Stimulated activated CD4-positive, alpha-beta T cell treated with anti-CD3 and anti-CD28 coated beads, Interleukin-15, amount 100 ng/mL, for 1 hour (primary cell): Measurements from ENCODE around the gene ADAMTS3.
"Not testable (repeated sequence)": the region's sequence is repeated elsewhere in the genome, so short reads cannot be mapped to it uniquely, and the experiment has no call there.

Experiments
- DNase-seq, 2 donors: peaks; one replicate each; pipeline ENCODE4 v3.0.0-alpha.2; 2020; ENCODE audit warnings: low read depth in 1 of 2, low spot score in 1 of 2

Gene ADAMTS3

GRCh38 chr4:72553540-72554337 is 15.3 kb downstream of the ADAMTS3 start:
- DNase-seq: no peak

GRCh38 chr4:72552447-72552846 is 16.6 kb downstream of the ADAMTS3 start:
- DNase-seq: no peak

- DNase-seq: no peak
Observed at GRCh38 chr4:72546456-72546855, 22.6 kb downstream of the ADAMTS3 start.

GRCh38 chr4:72540694-72541093 is 28.3 kb downstream of the ADAMTS3 start:
- DNase-seq: not testable (repeated sequence)

DNA sequence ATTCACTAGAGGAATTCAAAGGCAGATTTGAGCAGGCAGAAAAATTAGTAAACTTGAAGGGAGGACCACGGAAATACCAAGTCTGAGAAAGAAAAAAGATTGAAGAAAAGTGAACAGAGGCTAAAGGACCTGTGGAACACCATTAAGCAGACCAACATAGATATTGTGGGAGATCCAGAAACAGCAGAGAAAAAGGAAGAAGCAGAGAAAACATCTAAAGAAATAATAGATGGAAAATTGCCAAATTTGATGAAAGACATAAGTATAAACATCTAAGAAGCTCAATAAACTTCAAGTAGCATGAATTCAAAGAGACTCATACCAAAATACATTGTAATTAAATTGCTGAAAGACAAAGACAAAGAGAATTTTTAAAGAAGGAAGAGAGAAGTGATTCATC is 31.0 kb downstream of the ADAMTS3 start:
- DNase-seq: no peak

DNA sequence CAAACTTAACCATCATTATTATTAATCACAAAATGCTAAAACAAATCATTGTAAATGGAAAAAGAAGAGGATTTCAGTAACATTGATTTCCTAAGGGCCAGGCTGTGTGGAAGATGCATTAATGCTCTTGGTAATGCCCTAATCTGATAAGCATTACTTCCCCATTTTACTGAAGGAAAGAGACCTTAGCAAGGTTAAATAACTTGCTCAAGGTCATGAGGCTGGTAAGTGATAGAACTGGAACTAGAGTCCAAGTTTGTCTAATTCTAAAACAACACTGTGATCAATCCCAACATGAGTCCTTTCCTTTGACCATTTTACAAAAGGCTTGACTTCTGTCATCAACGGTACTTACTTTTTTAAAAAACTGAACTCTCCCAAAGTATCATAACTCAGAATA is 32.6 kb downstream of the ADAMTS3 start:
- DNase-seq: no peak

GRCh38 chr4:72531768-72532290 is 37.2 kb downstream of the ADAMTS3 start:
- no peak for DNase-seq

GRCh38 chr4:72531322-72531721 is 37.7 kb downstream of the ADAMTS3 start:
- no peak for DNase-seq

GRCh38 chr4:72529148-72529822 is 39.7 kb downstream of the ADAMTS3 start:
- DNase-seq: no peak

GRCh38 chr4:72527038-72527646 is 41.9 kb downstream of the ADAMTS3 start:
- DNase-seq: no peak

DNA sequence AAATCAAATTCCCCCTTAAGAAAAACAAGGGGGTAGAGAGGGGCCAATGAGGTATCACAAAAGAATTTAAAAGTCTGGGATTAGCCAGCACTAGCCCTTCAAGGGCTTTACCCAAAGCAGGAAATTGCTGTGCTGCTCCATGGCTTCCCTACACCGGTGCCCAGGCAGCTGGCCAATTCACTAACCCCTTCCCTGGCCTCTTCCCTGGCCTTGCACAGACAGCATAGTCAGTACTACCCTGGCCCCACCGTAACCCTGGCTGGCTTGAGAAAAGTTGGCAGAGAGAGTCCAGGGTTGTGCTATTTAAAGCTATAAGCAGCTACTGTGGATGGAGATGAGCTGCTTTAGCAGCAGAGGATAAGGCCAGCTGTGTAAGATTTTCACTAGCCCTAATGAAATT is 43.1 kb downstream of the ADAMTS3 start:
- DNase-seq: no peak

GRCh38 chr4:72522440-72522839 is 46.6 kb downstream of the ADAMTS3 start:
- no peak for DNase-seq

- DNase-seq: no peak
Observed at GRCh38 chr4:72513227-72513626, 55.8 kb downstream of the ADAMTS3 start.

DNA sequence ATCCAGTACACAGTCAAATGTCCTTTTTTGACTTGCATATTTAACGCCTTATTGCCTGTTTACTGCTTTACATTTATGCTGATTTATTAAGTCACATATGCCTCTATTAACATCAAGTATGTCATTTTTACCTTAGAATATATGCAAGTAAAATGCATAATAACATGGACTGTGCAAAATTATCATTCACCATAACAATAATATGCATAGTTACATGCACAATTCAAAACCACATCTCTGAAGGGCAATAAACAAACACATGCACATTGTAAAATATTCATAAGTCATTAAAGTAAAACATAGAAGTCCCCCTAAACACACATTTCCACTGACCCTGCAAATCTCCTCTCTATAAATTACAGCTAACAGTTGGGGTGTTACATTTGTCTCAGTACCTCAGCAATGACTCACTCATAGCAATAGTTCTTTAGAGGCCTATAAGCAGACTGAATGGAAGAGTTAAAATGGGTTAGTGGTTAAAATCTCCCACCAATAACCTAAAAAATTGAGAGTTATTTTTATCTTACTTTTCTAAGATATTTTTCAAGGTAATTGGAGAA is 61.1 kb downstream of the ADAMTS3 start:
- no peak for DNase-seq

DNA sequence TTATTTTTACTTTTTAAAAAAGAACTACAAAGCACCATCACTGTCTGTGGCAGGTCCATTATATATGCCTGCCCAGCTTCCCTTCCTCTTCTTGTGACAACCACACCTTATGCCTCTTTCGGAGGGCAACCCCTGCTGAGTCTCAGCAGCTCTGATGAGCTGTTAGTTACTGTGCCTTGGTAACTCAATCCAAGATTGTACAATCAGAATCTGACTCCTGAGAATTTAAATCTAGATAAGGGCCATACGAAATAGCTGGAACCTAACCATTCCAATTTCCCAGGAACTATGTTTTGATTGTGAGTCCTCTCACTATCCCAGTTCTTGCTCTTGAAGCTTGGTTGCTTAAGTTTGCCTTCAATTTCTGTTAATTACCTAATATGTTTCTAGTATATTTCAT is 61.9 kb downstream of the ADAMTS3 start:
- DNase-seq: no peak

GRCh38 chr4:72505314-72505744 is 63.7 kb downstream of the ADAMTS3 start:
- no peak for DNase-seq

GRCh38 chr4:72500214-72500613 is 68.8 kb downstream of the ADAMTS3 start:
- no peak for DNase-seq

GRCh38 chr4:72496119-72496518 is 72.9 kb downstream of the ADAMTS3 start:
- no peak for DNase-seq

- no peak for DNase-seq
Observed at GRCh38 chr4:72494156-72494555, 74.9 kb downstream of the ADAMTS3 start.

DNA sequence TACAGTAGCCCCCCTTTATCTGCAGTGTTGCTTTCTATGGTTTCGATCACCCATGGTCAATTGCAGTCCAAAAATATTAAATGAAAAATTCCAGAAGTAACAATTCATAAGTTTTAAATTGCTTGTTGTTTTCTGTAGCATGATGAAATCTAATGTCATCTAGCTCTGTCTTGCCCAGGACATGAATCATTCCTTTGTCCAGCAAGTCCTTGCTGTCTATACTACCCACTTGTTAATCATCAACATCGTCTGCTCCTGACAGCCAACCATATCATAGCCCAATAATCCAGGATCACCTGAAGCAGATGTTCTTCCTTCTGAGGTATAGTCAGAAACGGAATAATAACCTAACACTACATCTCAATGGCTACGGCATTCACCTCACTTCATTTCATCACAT is 79.8 kb downstream of the ADAMTS3 start:
- DNase-seq: no peak

GRCh38 chr4:72486991-72487390 is 82.0 kb downstream of the ADAMTS3 start:
- DNase-seq: no peak

- no peak for DNase-seq
Observed at GRCh38 chr4:72484981-72485380, 84.0 kb downstream of the ADAMTS3 start.
